Body of pancreas (tissue), 4 donors: ENCODE measurements around the gene ART5.

Experiments
- CTCF ChIP-seq, 7 experiments: fragments of 450-650 bp in 4 of 7; fragments of 200-600 bp in 3 of 7; sonication (generic) in 3 of 7; IDR thresholded peaks; one replicate each; pipeline ENCODE4 v1.5.1; 2016 to 2019; ENCODE audit warnings: antibody characterized with exemption in 7 of 7
- POLR2A ChIP-seq, 3 donors: fragments of 450-650 bp; IDR thresholded peaks; one replicate each; pipeline ENCODE4 v1.6.1; 2016; ENCODE audit warnings: antibody characterized with exemption in 3 of 3, mild to moderate bottlenecking in 2 of 3

- TF ChIP-seq CTCF (IDR thresholded peaks at IDR 0.05), result no peak
- TF ChIP-seq POLR2A (IDR thresholded peaks at IDR 0.05), result no peak
Observed at GRCh38 chr11:3665336-3666022, 23.7 kb upstream of the ART5 start.
